Neural crest cell (in vitro differentiated cells): ENCODE data around the gene RER1. TPM values are rescaled to one million over a fixed set of nuclear protein-coding genes. Genes with fewer than 3 reads are reported as not detected.

Experiments
- DNase-seq: peaks from one replicate; pipeline ENCODE4 v3.0.0; 2021; ENCODE audit warnings: low read depth, mixed read lengths, low spot score
- H3K27ac Mint-ChIP-seq: one replicate; pipeline ENCODE4 v1.8.0; 2021; ENCODE audit warnings: mild to moderate bottlenecking, mixed read lengths; ENCODE audit not compliant: unreplicated experiment
- H3K27me3 Mint-ChIP-seq: 2 replicates; pipeline ENCODE4 v1.8.0; 2021; ENCODE audit warnings: low read depth, mild to moderate bottlenecking, mixed read lengths
- H3K36me3 Mint-ChIP-seq: 2 replicates; pipeline ENCODE4 v1.8.0; 2021; ENCODE audit warnings: low read depth, mild to moderate bottlenecking, mixed read lengths
- H3K4me1 Mint-ChIP-seq: 2 replicates; pipeline ENCODE4 v1.8.0; 2021; ENCODE audit warnings: mixed read lengths
- H3K4me3 Mint-ChIP-seq: one replicate; pipeline ENCODE4 v1.8.0; 2021; ENCODE audit warnings: mild to moderate bottlenecking, mixed read lengths
- H3K9me3 Mint-ChIP-seq: 2 replicates; pipeline ENCODE4 v1.8.0; 2021; ENCODE audit warnings: mixed read lengths
- CTCF ChIP-seq: fragments of 200-600 bp; sonication (generic); conservative IDR thresholded peaks from 2 replicates; pipeline ENCODE4 v1.5.0; 2021; ENCODE audit warnings: antibody characterized with exemption, mild to moderate bottlenecking
- long read RNA-seq: library from polyadenylated mRNA; unstranded; transcript quantifications from one replicate; pipeline ENCODE4 v2.0.0, GENCODE V29; 2020
- total RNA-seq: library from RNA; stranded (reverse); gene quantifications from 2 replicates; pipeline ENCODE4 v1.2.1, GENCODE V29; 2021

Gene RER1, protein sequence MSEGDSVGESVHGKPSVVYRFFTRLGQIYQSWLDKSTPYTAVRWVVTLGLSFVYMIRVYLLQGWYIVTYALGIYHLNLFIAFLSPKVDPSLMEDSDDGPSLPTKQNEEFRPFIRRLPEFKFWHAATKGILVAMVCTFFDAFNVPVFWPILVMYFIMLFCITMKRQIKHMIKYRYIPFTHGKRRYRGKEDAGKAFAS
- total RNA-seq, result 108 and 111 TPM in 2 replicates
- long read RNA-seq, transcript RER1-209 (7 exons, 3,044 nt), result major isoform, 34 of 54 reads
- long read RNA-seq, partial matches to known transcripts, result 0 of 54 reads
- long read RNA-seq, other reads (novel, unspliced or antisense), result 18 of 54 reads

GRCh38 chr1:2391041-2391930 is at the start of gene RER1, which contains the start of gene MORN1:
RER1 (plus strand) TSS chr1:2391841; CDS start chr1:2395791, 3,950 bp downstream.
MORN1 (minus strand) TSS chr1:2391554; CDS start chr1:2391533, 21 bp downstream.
- peak within 1 kb of the TSS; percentile 92 for H3K4me3 Mint-ChIP-seq
- peaks cover 18% of the 10 kb centered on the region for H3K4me1 Mint-ChIP-seq
- no peaks in the 10 kb centered on the region for H3K36me3 Mint-ChIP-seq
- no peaks in the 10 kb centered on the region for H3K27me3 Mint-ChIP-seq
- no peaks in the 10 kb centered on the region for H3K9me3 Mint-ChIP-seq
- peak within 1 kb of the TSS; percentile 43 for H3K27ac Mint-ChIP-seq
- no peak for TF ChIP-seq CTCF
- peak; percentile 95 for DNase-seq

GRCh38 chr1:2342384-2343022 is 49.1 kb upstream of the RER1 start:
- no peak for DNase-seq
- TF ChIP-seq CTCF, result no peak

GRCh38 chr1:2343023-2343935 is 48.4 kb upstream of the RER1 start:
- Mint-ChIP-seq H3K27me3 (no peaks in the 10 kb centered on the region), H3K27ac (no peak overlapping the region), H3K4me1 (no peaks in the 10 kb centered on the region), H3K9me3 (no peaks in the 10 kb centered on the region), H3K4me3 (no peak overlapping the region), H3K36me3 (no peaks in the 10 kb centered on the region)
- no peak for TF ChIP-seq CTCF
- DNase-seq, result no peak

More at GRCh38 chr1:2342384-2343022, 49.1 kb upstream of the RER1 start:
- Mint-ChIP-seq H3K4me3 (no peak overlapping the region), H3K4me1 (no peaks in the 10 kb centered on the region), H3K9me3 (no peaks in the 10 kb centered on the region), H3K27ac (no peak overlapping the region), H3K36me3 (no peaks in the 10 kb centered on the region), H3K27me3 (no peaks in the 10 kb centered on the region)

DNA sequence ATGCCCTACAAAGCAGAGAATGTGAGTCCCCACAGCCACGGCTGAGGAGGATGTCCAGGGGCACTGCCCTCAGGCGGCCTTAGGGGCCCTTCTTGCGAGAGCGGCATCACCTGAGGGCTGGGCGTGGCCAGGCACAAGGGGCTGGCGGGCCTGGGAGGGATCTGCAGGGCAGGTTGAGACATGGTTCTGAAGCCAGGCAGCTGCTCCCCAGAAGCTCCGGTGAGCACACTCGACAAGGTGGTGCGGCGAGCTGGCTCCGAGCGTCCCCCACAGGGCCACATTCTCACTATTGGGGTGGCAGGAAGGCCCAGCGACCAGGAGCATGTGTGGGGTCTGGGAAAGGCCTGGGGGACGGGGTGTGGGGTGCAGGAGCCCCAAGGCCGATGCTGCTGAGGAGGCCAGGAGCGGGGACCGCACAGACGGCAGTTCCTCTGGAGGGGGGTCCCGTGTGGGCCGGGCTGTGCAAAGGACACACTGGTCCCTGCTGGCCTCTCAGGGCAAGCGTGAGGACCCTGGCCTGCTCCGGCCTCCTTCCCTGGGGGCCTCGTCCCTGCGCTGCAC is 47.4 kb upstream of the RER1 start:
- no peak for DNase-seq
- H3K27ac Mint-ChIP-seq, result no peak overlapping the region
- no peak overlapping the region for H3K4me3 Mint-ChIP-seq
- no peaks in the 10 kb centered on the region for H3K9me3 Mint-ChIP-seq
- TF ChIP-seq CTCF, result no peak
- H3K4me1 Mint-ChIP-seq, result peaks cover 2% of the 10 kb centered on the region
- H3K36me3 Mint-ChIP-seq, result no peaks in the 10 kb centered on the region
- H3K27me3 Mint-ChIP-seq, result no peaks in the 10 kb centered on the region
